HCT116 (cell line): Measurements from ENCODE around the gene INO80. TPM values are rescaled to one million over a fixed set of nuclear protein-coding genes. Genes with fewer than 3 reads are reported as not detected.

Source experiments
- ATAC-seq: fragments of 200-7000 bp; cut with Tn5 transposase; 2 replicates; pipeline ENCODE4 v1.9.1; 2020; ENCODE audit warnings: mild to moderate bottlenecking, moderate library complexity
- BruUV-seq: library from RNA; stranded (reverse); fragments of 400-500 nt; replicated peaks from 2 replicates; lab custom pipeline; 2021; lab: Mats Ljungman, UMichigan
- CTCF ChIA-PET: fragments of 300-600 bp; sonication (Branson Sonifier 250); formaldehyde crosslinking; loops from one replicate; lab custom pipeline; 2021; ENCODE audit warnings: antibody characterized with exemption; lab: Charles Lee
- POLR2A ChIA-PET: fragments of 300-600, 350-600 bp; sonication (Branson Sonifier 250); formaldehyde crosslinking; loops from one replicate; lab custom pipeline; 2021; ENCODE audit warnings: antibody characterized with exemption; lab: Charles Lee
- RAD21 ChIA-PET, 2 experiments: fragments of 300-600 bp; sonication (Branson Sonifier 250); formaldehyde crosslinking; loops; one replicate each; lab custom pipeline; 2023; ENCODE audit warnings: low total read pairs in 2 of 2; ENCODE audit not compliant: uncharacterized antibody in 2 of 2, unreplicated experiment in 2 of 2, low non-redundant PET in 1 of 2; lab: Charles Lee
- DNase-seq: peaks from one replicate; pipeline ENCODE4 v3.0.0-alpha.2; 2010; ENCODE audit warnings: low read depth, low spot score
- H2AFZ ChIP-seq: fragments of 200-600 bp; shearing (Covaris generic), sonication (generic); 2 replicates; pipeline ENCODE4 v1.6.1; 2017; ENCODE audit warnings: low read depth, mixed run types, mixed read lengths, antibody characterized with exemption, low read length; ENCODE audit not compliant: poor library complexity, severe bottlenecking
- H3K27ac ChIP-seq: 2 replicates; pipeline ENCODE4 v1.5.1; 2012; ENCODE audit warnings: low read depth, low read length
- H3K27me3 ChIP-seq: fragments of 200-600 bp; sonication (generic); 2 replicates; pipeline ENCODE4 v1.6.1; 2016; ENCODE audit warnings: mixed run types, low read length, mixed read lengths; ENCODE audit not compliant: insufficient read depth
- H3K36me3 ChIP-seq, 2 experiments: fragments of 200-500 bp in 1 of 2; fragments of 200-600 bp in 1 of 2; sonication (Bioruptor generic) in 1 of 2; sonication (generic) in 1 of 2; 2 replicates each; pipeline versions ENCODE4 v1.5.1 to v1.6.1; 2014 to 2016; ENCODE audit warnings: low read length in 2 of 2, inconsistent platforms in 1 of 2, mixed read lengths in 1 of 2, mixed run types in 1 of 2; ENCODE audit not compliant: insufficient read depth in 2 of 2, control insufficient read depth in 1 of 2
- H3K4me1 ChIP-seq, 2 experiments: fragments of 200-600 bp in 1 of 2; sonication (generic) in 1 of 2; 2 replicates each; pipeline versions ENCODE4 v1.5.1 to v1.6.1; 2012 to 2017; ENCODE audit warnings: low read length in 2 of 2, inconsistent platforms in 1 of 2, mild to moderate bottlenecking in 1 of 2, mixed read lengths in 1 of 2, mixed run types in 1 of 2, moderate library complexity in 1 of 2; ENCODE audit not compliant: insufficient read depth in 2 of 2, control insufficient read depth in 1 of 2
- H3K4me2 ChIP-seq: fragments of 200-600 bp; sonication (generic); 2 replicates; pipeline ENCODE4 v1.6.1; 2017; ENCODE audit warnings: mixed run types, low read length, mixed read lengths
- H3K4me3 ChIP-seq, 2 experiments: fragments of 200-600 bp in 1 of 2; sonication (generic) in 1 of 2; replicated peaks in 1 of 2; 2 replicates each; pipeline ENCODE4 v1.5.1; 2011 to 2016; ENCODE audit warnings: low read length in 2 of 2, control low read depth in 1 of 2, low read depth in 1 of 2, mild to moderate bottlenecking in 1 of 2, mixed read lengths in 1 of 2, mixed run types in 1 of 2
- H3K79me2 ChIP-seq: fragments of 200-600 bp; sonication (generic); 2 replicates; pipeline ENCODE4 v1.6.1; 2017; ENCODE audit warnings: mild to moderate bottlenecking, mixed run types, low read length, moderate library complexity, mixed read lengths; ENCODE audit not compliant: insufficient read depth
- H3K9ac ChIP-seq: fragments of 200-600 bp; sonication (generic); 2 replicates; pipeline ENCODE4 v1.6.1; 2016; ENCODE audit warnings: low read length, mixed read lengths
- H3K9me2 ChIP-seq: fragments of 200-600 bp; sonication (generic), shearing (Covaris generic); 2 replicates; pipeline ENCODE4 v1.6.1; 2017; ENCODE audit warnings: mixed run types, mild to moderate bottlenecking, moderate library complexity; ENCODE audit not compliant: insufficient read depth
- H3K9me3 ChIP-seq, 2 experiments: fragments of 200-500 bp in 1 of 2; fragments of 200-600 bp in 1 of 2; sonication (Bioruptor generic) in 1 of 2; sonication (generic) in 1 of 2; 2 replicates each; pipeline ENCODE4 v1.6.1; 2014 to 2017; ENCODE audit warnings: low read length in 2 of 2, mixed read lengths in 2 of 2, inconsistent platforms in 1 of 2, low read depth in 1 of 2, mild to moderate bottlenecking in 1 of 2, mixed run types in 1 of 2, moderate library complexity in 1 of 2; ENCODE audit not compliant: control insufficient read depth in 1 of 2, insufficient read depth in 1 of 2
- H4K20me1 ChIP-seq: fragments of 200-600 bp; sonication (generic), shearing (Covaris generic); 2 replicates; pipeline ENCODE4 v1.6.1; 2017; ENCODE audit warnings: mixed run types, mild to moderate bottlenecking, moderate library complexity; ENCODE audit not compliant: insufficient read depth
- EZH2phosphoT487 ChIP-seq: fragments of 200-600 bp; IDR thresholded peaks from 2 replicates; pipeline ENCODE4 v1.6.1; 2018; ENCODE audit warnings: antibody characterized with exemption, borderline replicate concordance
- JUND ChIP-seq: IDR thresholded peaks from 2 replicates; pipeline ENCODE4 v1.6.1; 2012
- POLR2A ChIP-seq: IDR thresholded peaks from 2 replicates; pipeline ENCODE4 v1.7.0; 2011; ENCODE audit warnings: borderline replicate concordance; ENCODE audit not compliant: insufficient read depth, insufficient read length; ENCODE audit errors: extremely low read depth
- RAD21 ChIP-seq: IDR thresholded peaks from 2 replicates; pipeline ENCODE4 v1.6.1; 2012; ENCODE audit warnings: low read depth, mild to moderate bottlenecking
- YY1 ChIP-seq: IDR thresholded peaks from 2 replicates; pipeline ENCODE4 v1.6.1; 2011; ENCODE audit warnings: low read length, low read depth, moderate library complexity, mild to moderate bottlenecking; ENCODE audit not compliant: insufficient replicate concordance; ENCODE audit errors: extremely low read depth
- ZFX ChIP-seq: fragments of 450-650 bp; IDR thresholded peaks from 2 replicates; pipeline ENCODE4 v1.6.1; 2017
- ZNF274 ChIP-seq: fragments of 200-500 bp; sonication (Bioruptor generic); IDR thresholded peaks from 2 replicates; pipeline ENCODE4 v1.6.1; 2014; ENCODE audit warnings: mild to moderate bottlenecking, low read depth, low read length, inconsistent platforms
- intact Hi-C: fragments of 100-400 bp; cut with micrococcal nuclease; formaldehyde crosslinking; loops from 2 replicates; pipeline ENCODE4 v1.10.0; 2022
- total RNA-seq: library from RNA; stranded (reverse); gene quantifications from one replicate; pipeline ENCODE4 v1.2.1, GENCODE V29; 2021; ENCODE audit not compliant: unreplicated experiment
- TF ChIP-seq, protein P1 (sequence below): IDR thresholded peaks from 2 replicates; pipeline ENCODE4 v1.6.1; 2012; ENCODE audit warnings: low read depth
- TF ChIP-seq, protein P2 (sequence below): IDR thresholded peaks from 2 replicates; pipeline ENCODE4 v1.6.1; 2011; ENCODE audit warnings: mild to moderate bottlenecking, low read length, moderate library complexity; ENCODE audit not compliant: insufficient replicate concordance; ENCODE audit errors: extremely low read depth
- TF ChIP-seq, protein P3 (sequence below): IDR thresholded peaks from 2 replicates; pipeline ENCODE4 v1.6.1; 2012

INO80 gene
- total RNA-seq, 1 experiment from 2014 or later, result 28.2 TPM

DNA sequence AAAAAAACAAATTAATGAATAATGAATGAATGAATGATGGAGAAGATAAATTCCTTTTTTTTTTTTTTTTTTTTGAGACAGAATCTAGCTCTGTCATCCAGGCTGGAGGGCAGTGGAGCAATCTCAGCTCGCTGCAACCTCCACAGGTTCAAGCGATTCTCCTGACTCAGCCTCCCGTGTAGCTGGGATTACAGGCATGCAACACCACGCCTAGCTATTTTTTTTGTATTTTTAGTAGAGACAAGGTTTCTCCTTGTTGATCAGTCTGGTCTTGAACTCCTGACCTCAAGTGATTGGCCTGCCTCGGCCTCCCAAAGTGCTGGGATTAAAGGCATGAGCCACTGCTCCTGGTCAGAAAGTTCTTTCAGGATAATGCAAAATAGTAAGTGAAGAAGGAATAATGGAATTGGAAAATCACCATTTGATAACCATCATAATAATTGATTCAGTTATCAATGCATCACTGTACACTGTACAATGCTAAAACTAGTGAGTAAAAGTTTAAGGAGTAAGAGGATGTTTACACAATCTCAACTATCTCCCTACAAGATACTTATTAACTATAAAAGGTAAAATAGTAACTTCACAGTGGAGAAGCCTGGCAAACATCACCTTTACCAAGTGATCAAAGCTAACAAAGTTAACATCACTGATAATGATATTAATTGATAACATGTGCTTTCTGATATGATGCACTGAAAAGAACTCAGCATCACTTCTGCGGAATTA lies 12.3 kb upstream of the INO80 start:
- ChIA-PET RAD21 (no interaction called here), CTCF (no interaction called here), POLR2A (interaction anchor here (0.9 kb wide), 1 partner anchor 9 kb away, joined by 3 read pairs; no protein-coding TSS in a partner anchor)
- Histone ChIP-seq H3K4me1 (peaks cover 0 to 22% of the 10 kb centered on the region in 2 experiments; a peak in 2 of 4 replicates), H3K27me3 (no peaks in the 10 kb centered on the region), H3K36me3 (no peaks in the 10 kb centered on the region), H3K9me2 (no peaks in the 10 kb centered on the region), H4K20me1 (no peaks in the 10 kb centered on the region), H3K9me3 (no peaks in the 10 kb centered on the region; a peak in 1 of 4 replicates), H3K27ac (no peak overlapping the region), H3K4me2 (no peak overlapping the region), H2AFZ (peak overlapping the region; percentile 16), H3K4me3 (no peak overlapping the region), H3K79me2 (no peaks in the 10 kb centered on the region), H3K9ac (no peak overlapping the region)
- BruUV-seq, result no TSS peak
- TF ChIP-seq RAD21, result no peak
- no peak for TF ChIP-seq ZNF274
- TF ChIP-seq, protein P1, sequence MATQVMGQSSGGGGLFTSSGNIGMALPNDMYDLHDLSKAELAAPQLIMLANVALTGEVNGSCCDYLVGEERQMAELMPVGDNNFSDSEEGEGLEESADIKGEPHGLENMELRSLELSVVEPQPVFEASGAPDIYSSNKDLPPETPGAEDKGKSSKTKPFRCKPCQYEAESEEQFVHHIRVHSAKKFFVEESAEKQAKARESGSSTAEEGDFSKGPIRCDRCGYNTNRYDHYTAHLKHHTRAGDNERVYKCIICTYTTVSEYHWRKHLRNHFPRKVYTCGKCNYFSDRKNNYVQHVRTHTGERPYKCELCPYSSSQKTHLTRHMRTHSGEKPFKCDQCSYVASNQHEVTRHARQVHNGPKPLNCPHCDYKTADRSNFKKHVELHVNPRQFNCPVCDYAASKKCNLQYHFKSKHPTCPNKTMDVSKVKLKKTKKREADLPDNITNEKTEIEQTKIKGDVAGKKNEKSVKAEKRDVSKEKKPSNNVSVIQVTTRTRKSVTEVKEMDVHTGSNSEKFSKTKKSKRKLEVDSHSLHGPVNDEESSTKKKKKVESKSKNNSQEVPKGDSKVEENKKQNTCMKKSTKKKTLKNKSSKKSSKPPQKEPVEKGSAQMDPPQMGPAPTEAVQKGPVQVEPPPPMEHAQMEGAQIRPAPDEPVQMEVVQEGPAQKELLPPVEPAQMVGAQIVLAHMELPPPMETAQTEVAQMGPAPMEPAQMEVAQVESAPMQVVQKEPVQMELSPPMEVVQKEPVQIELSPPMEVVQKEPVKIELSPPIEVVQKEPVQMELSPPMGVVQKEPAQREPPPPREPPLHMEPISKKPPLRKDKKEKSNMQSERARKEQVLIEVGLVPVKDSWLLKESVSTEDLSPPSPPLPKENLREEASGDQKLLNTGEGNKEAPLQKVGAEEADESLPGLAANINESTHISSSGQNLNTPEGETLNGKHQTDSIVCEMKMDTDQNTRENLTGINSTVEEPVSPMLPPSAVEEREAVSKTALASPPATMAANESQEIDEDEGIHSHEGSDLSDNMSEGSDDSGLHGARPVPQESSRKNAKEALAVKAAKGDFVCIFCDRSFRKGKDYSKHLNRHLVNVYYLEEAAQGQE, result no peak
- TF ChIP-seq POLR2A, result no peak
- TF ChIP-seq, protein P2, sequence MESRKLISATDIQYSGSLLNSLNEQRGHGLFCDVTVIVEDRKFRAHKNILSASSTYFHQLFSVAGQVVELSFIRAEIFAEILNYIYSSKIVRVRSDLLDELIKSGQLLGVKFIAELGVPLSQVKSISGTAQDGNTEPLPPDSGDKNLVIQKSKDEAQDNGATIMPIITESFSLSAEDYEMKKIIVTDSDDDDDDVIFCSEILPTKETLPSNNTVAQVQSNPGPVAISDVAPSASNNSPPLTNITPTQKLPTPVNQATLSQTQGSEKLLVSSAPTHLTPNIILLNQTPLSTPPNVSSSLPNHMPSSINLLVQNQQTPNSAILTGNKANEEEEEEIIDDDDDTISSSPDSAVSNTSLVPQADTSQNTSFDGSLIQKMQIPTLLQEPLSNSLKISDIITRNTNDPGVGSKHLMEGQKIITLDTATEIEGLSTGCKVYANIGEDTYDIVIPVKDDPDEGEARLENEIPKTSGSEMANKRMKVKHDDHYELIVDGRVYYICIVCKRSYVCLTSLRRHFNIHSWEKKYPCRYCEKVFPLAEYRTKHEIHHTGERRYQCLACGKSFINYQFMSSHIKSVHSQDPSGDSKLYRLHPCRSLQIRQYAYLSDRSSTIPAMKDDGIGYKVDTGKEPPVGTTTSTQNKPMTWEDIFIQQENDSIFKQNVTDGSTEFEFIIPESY, result no peak
- TF ChIP-seq ZFX, result no peak
- TF ChIP-seq EZH2phosphoT487, result no peak
- TF ChIP-seq YY1, result no peak
- TF ChIP-seq, protein P3, sequence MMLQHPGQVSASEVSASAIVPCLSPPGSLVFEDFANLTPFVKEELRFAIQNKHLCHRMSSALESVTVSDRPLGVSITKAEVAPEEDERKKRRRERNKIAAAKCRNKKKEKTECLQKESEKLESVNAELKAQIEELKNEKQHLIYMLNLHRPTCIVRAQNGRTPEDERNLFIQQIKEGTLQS, result no peak
- no peak for TF ChIP-seq JUND
- no peak for ATAC-seq
- intact Hi-C loops, result no loop called here
- no peak for DNase-seq
